Spinal cord (tissue), 10 donors: Measurements from ENCODE around the gene IRAK3. TPM values are rescaled to one million over a fixed set of nuclear protein-coding genes. Genes with fewer than 3 reads are reported as not detected.
A peak's percentile ranks its signal among the peaks of the same experiment; 100 is the strongest.
"Not testable (repeated sequence)": the region's sequence is repeated elsewhere in the genome, so short reads cannot be mapped to it uniquely, and the experiment has no call there.

Experiments used
- DNase-seq, 6 donors: peaks; one replicate each; pipeline versions ENCODE4 v3.0.0 to v3.0.0-alpha.2; 2013 to 2015; ENCODE audit warnings: low spot score in 6 of 6, low read depth in 4 of 6
- H3K27ac ChIP-seq: one replicate; pipeline ENCODE4 v1.5.1; 2013; ENCODE audit warnings: low read depth, low read length, control low read depth
- H3K27me3 ChIP-seq: one replicate; pipeline ENCODE4 v1.6.1; 2013; ENCODE audit warnings: low read length; ENCODE audit not compliant: control insufficient read depth, insufficient read depth
- H3K36me3 ChIP-seq: one replicate; pipeline ENCODE4 v1.6.1; 2013; ENCODE audit warnings: low read length; ENCODE audit not compliant: control insufficient read depth, insufficient read depth
- H3K4me1 ChIP-seq: one replicate; pipeline ENCODE4 v1.6.1; 2013; ENCODE audit warnings: low read length; ENCODE audit not compliant: control insufficient read depth, insufficient read depth
- H3K4me3 ChIP-seq: one replicate; pipeline ENCODE4 v1.5.1; 2013; ENCODE audit warnings: low read depth, low read length, control low read depth
- H3K9me3 ChIP-seq: one replicate; pipeline ENCODE4 v1.6.1; 2013; ENCODE audit warnings: low read length; ENCODE audit not compliant: control insufficient read depth, insufficient read depth
- WGBS: methylation state at CpG from one replicate; pipeline ENCODE4 v1.1.5; 2013; ENCODE audit warnings: missing lambda C conversion rate; ENCODE audit not compliant: insufficient coverage; 5-methylcytosine and 5-hydroxymethylcytosine counted together
- polyA plus RNA-seq, 2 donors: library from polyadenylated mRNA; unstranded; fragments of 120-200 nt; gene quantifications; one replicate each; pipeline ENCODE4 v1.2.1, GENCODE V29; 2013; ENCODE audit not compliant: insufficient read length in 2 of 2
- total RNA-seq, 2 donors: library from RNA; depleted of rRNA in 1 of 2; stranded (reverse); fragments of 120-200 nt in 1 of 2; fragments of >200 nt in 1 of 2; gene quantifications; one replicate each; pipeline versions ENCODE4 v1.2.3 to v1.2.4, GENCODE V29; 2013 to 2014
- donor health status: healthy.

Gene IRAK3
- total and polyA plus RNA-seq, 4 donors, result 3.1 to 11.4 (median 4.2) TPM

- no peaks in the 10 kb centered on the region for H3K27me3 ChIP-seq
- DNase-seq, result no peak
- H3K36me3 ChIP-seq, result no peaks in the 10 kb centered on the region
- WGBS, result 100% methylated on average over 1 of the region's 5 CpGs
- H3K9me3 ChIP-seq, result no peaks in the 10 kb centered on the region
- H3K4me1 ChIP-seq, result no peaks in the 10 kb centered on the region
- no peak overlapping the region for H3K4me3 ChIP-seq
- H3K27ac ChIP-seq, result no peak overlapping the region
Measured at GRCh38 chr12:66288121-66288520, 99.1 kb downstream of the IRAK3 start.

DNA sequence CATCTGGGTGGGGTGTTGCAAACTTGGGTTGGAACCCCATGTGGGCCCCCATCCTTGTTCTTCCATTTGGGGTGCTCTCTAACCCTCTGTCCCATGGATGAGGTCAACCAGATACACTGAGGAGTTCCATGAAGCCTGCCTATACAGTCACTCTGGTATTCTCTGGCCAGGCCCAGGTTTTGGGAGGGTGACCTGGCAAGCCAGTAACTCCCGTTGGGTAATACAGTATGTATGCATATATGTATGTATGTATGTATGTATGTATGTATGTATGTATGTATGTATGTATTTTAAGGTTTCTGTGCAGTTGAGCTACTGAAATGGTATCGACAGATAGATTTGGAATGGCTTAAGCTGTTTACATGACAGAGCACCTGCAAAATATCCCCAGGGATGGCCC, 100.5 kb downstream of the IRAK3 start:
- no peaks in the 10 kb centered on the region for H3K4me1 ChIP-seq
- no peak overlapping the region for H3K4me3 ChIP-seq
- no peak for DNase-seq
- no peaks in the 10 kb centered on the region for H3K27me3 ChIP-seq
- H3K36me3 ChIP-seq, result no peaks in the 10 kb centered on the region
- no peak overlapping the region for H3K27ac ChIP-seq
- H3K9me3 ChIP-seq, result no peaks in the 10 kb centered on the region
- 94% methylated on average over 2 of the region's 2 CpGs for WGBS

- Histone ChIP-seq H3K4me1 (no peaks in the 10 kb centered on the region), H3K4me3 (no peak overlapping the region), H3K9me3 (no peaks in the 10 kb centered on the region), H3K27ac (no peak overlapping the region), H3K27me3 (no peaks in the 10 kb centered on the region), H3K36me3 (no peaks in the 10 kb centered on the region)
- no CpG with 5 or more reads among the region's 2 CpGs for WGBS
- DNase-seq, result no peak
Measured at GRCh38 chr12:66290716-66291200, 101.7 kb downstream of the IRAK3 start.

DNA sequence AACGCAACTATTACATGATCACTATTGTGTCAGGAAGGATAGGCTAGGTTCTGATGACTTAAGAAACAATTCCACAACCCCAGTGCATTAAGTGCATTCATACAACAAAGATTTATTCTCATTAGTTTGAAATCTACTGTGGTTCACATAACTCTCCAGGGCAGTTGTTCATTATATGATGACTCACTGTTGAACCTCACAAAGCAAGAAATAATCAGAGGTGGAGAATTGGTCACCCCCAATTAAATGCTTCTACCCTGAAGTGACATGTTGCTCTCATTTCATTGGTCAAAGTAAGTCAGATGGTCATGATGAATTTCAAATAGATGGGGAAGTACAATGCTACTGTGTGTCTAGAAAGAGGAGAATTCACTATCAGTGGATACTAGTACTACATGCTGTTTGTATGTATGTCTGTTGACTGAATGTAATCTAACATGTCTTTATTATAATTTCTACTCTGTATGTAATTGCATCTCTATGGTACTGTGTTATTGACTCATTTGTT, 107.2 kb downstream of the IRAK3 start:
- no peaks in the 10 kb centered on the region for H3K9me3 ChIP-seq
- WGBS, result no CpG with 5 or more reads among the region's 1 CpG
- H3K4me3 ChIP-seq, result no peak overlapping the region
- no peak overlapping the region for H3K27ac ChIP-seq
- H3K36me3 ChIP-seq, result no peaks in the 10 kb centered on the region
- no peak for DNase-seq
- H3K27me3 ChIP-seq, result no peaks in the 10 kb centered on the region
- no peaks in the 10 kb centered on the region for H3K4me1 ChIP-seq

DNA sequence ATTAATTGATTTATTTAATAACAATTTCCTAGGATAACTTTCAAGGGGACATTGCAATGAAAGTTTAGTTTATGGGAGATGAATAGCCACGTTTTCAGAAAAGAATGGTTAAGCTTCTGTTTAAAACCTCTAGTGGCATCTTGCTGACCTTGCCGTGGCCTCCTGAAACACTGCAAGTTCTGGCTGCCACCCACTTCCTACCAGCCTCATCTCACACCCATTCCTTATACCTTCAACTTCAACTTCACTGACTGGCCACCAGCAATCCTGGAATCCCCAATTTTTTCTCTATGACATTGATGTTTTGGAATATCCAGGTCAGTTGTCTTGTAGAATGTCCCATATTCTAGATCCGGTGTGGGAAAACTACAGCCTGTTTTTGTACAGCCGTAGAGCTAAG, 108.1 kb downstream of the IRAK3 start:
- Histone ChIP-seq H3K4me3 (no peak overlapping the region), H3K27ac (no peak overlapping the region), H3K36me3 (no peaks in the 10 kb centered on the region), H3K27me3 (no peaks in the 10 kb centered on the region), H3K9me3 (no peaks in the 10 kb centered on the region), H3K4me1 (no peaks in the 10 kb centered on the region)
- DNase-seq, result no peak
- 86% methylated on average over 1 of the region's 4 CpGs for WGBS

DNA sequence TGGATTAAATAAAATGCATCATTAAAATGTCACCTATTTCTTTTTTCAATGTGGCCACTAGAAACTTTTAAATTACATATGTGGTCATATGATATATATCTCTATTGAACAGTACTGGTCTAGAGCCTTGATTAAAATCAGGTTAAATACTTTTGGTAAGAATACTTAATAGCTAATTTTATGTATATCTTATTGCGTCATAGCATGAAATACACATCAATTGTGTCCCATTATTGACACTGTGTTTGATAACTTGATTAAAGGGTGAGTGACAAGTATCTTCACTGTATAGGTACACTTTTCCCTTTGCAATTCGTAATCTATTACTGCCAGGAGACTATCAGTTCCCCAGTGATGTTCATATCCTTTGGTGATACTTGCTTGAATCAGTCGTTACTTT, 108.9 kb downstream of the IRAK3 start:
- no CpG with 5 or more reads among the region's 3 CpGs for WGBS
- Histone ChIP-seq H3K9me3 (no peaks in the 10 kb centered on the region), H3K4me3 (no peak overlapping the region), H3K36me3 (no peaks in the 10 kb centered on the region), H3K27ac (no peak overlapping the region), H3K4me1 (no peaks in the 10 kb centered on the region), H3K27me3 (no peaks in the 10 kb centered on the region)
- no peak for DNase-seq

DNA sequence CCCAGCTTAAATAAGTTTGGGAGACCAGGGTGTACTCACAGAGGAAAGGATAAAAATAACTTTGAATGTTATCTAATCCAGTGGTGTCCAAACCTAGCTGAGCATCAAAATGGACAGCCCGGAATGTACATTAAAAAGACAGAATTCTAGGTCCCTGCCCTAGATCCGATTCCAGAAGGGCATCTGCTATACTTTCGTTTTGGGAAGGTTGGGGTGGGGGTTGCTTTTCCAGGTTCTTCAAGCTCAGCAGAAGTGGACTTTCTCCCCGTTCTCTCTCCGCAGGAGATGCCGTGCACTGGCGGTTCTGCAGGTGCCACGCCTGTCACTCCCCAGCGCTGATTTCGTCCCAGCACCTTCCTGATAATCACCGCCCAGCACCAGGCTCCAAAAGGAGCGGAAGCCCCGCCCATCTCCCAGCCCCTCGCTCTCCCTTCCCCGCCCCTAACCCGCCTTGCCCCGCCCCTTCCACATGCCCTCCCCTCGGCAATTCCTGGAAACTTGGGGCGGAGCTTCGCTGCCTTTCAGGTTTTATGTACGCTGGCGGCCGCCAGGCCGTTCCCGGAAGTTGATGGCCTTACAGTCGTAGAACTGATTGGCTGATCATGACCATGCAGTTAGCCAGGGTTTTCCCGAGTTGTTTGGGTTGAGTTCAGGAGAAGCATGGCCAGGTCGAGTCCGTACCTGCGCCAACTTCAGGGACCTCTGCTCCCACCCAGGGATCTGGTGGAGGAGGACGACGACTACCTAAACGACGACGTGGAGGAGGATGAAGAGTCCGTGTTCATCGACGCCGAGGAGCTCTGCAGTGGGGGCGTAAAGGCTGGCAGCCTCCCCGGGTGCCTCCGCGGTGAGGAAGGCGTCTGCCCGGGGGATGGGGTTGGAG, 113.2 kb downstream of the IRAK3 start, which contains the start of gene HELB:
HELB (plus strand) TSS at position 550 of the 883 bp plus-strand sequence; CDS start at position 661, 111 bp downstream.
- H3K4me1 ChIP-seq, result peaks cover 5% of the 10 kb centered on the region
- WGBS, result 0% methylated on average over 41 of the region's 45 CpGs
- no peaks in the 10 kb centered on the region for H3K9me3 ChIP-seq
- peak within 1 kb of the TSS; percentile 92 for H3K4me3 ChIP-seq
- H3K27ac ChIP-seq, result peak within 1 kb of the TSS; percentile 86
- peak; percentile 87 to 98 (median 92) for DNase-seq
- no peaks in the 10 kb centered on the region for H3K27me3 ChIP-seq
- no peaks in the 10 kb centered on the region for H3K36me3 ChIP-seq

DNA sequence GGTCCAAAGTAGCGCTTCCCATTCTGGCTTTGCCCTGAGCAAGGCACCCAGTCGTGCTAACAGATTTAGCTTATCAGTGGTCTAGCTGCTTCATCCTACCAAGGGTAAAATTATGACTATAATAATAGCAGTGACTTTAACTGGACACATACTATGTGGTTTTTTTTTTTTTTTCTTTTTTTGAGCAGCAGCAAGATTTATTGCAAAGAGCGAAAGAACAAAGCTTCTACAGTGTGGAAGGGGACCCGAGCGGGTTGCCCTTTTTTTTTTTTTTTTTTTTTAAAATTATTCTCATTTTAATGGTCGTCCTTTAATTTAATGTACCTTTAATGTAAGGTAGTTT, 113.8 kb downstream of the IRAK3 start:
- H3K4me3 ChIP-seq, result peak overlapping the region; percentile 92
- DNase-seq, result no peak
- WGBS, result 0% methylated on average over 1 of the region's 6 CpGs
- no peaks in the 10 kb centered on the region for H3K36me3 ChIP-seq
- peaks cover 5% of the 10 kb centered on the region for H3K4me1 ChIP-seq
- H3K27me3 ChIP-seq, result no peaks in the 10 kb centered on the region
- H3K9me3 ChIP-seq, result no peaks in the 10 kb centered on the region
- H3K27ac ChIP-seq, result peak overlapping the region; percentile 86

- WGBS, result 91% methylated on average over 9 of the region's 14 CpGs
- H3K36me3 ChIP-seq, DNase-seq, H3K27me3 ChIP-seq, H3K4me1 ChIP-seq, H3K27ac ChIP-seq, H3K9me3 ChIP-seq: not testable (repeated sequence)
- H3K4me3 ChIP-seq, result peak overlapping the region; percentile 92
Measured at GRCh38 chr12:66303316-66303804, 114.3 kb downstream of the IRAK3 start.
